Glutamatergic neuron (in vitro differentiated cells): ENCODE data around the gene MMP20. TPM values are rescaled to one million over a fixed set of nuclear protein-coding genes. Genes with fewer than 3 reads are reported as not detected.
"Not testable (repeated sequence)": the region's sequence is repeated elsewhere in the genome, so short reads cannot be mapped to it uniquely, and the experiment has no call there.

Experiments
- DNase-seq: peaks from one replicate; pipeline ENCODE4 v3.0.0; 2022
- H3K27ac Mint-ChIP-seq: one replicate; pipeline ENCODE4 v1.8.0; 2020; ENCODE audit warnings: mild to moderate bottlenecking, mixed read lengths, inconsistent platforms; ENCODE audit not compliant: unreplicated experiment
- H3K27me3 Mint-ChIP-seq: one replicate; pipeline ENCODE4 v1.8.0; 2020; ENCODE audit warnings: mild to moderate bottlenecking, moderate library complexity, mixed read lengths, inconsistent platforms; ENCODE audit not compliant: unreplicated experiment
- H3K36me3 Mint-ChIP-seq: one replicate; pipeline ENCODE4 v1.8.0; 2020; ENCODE audit warnings: mild to moderate bottlenecking, mixed read lengths, inconsistent platforms; ENCODE audit not compliant: unreplicated experiment
- H3K4me1 Mint-ChIP-seq: one replicate; pipeline ENCODE4 v1.8.0; 2020; ENCODE audit warnings: mild to moderate bottlenecking, low read depth, mixed read lengths, inconsistent platforms; ENCODE audit not compliant: unreplicated experiment
- H3K4me3 Mint-ChIP-seq: one replicate; pipeline ENCODE4 v1.8.0; 2020; ENCODE audit warnings: mild to moderate bottlenecking, mixed read lengths, inconsistent platforms; ENCODE audit not compliant: unreplicated experiment
- H3K9me3 Mint-ChIP-seq: one replicate; pipeline ENCODE4 v1.8.0; 2020; ENCODE audit warnings: mild to moderate bottlenecking, moderate library complexity, mixed read lengths, inconsistent platforms; ENCODE audit not compliant: unreplicated experiment
- CTCF ChIP-seq: fragments of 200-600 bp; sonication (generic); IDR thresholded peaks from one replicate; pipeline ENCODE4 v1.5.0; 2021; ENCODE audit not compliant: partially characterized antibody, unreplicated experiment
- total RNA-seq: library from RNA; stranded (reverse); fragmentation: NEBNext Ultra II Directional; extraction: Animal tissue kit (Norgen Biotek cat#: 25700); gene quantifications from one replicate; pipeline ENCODE4 v1.2.1, GENCODE V29; 2021; ENCODE audit not compliant: unreplicated experiment

Gene MMP20
- total RNA-seq, 1 donor from 2014 or later = not detected

GRCh38 chr11:102637731-102638130, 12.6 kb upstream of the MMP20 start:
- no peak for TF ChIP-seq CTCF
- DNase-seq = no peak
- H3K27ac Mint-ChIP-seq = no peak overlapping the region
- no peaks in the 10 kb centered on the region for H3K36me3 Mint-ChIP-seq
- no peaks in the 10 kb centered on the region for H3K9me3 Mint-ChIP-seq
- H3K27me3 Mint-ChIP-seq = no peaks in the 10 kb centered on the region
- H3K4me1 Mint-ChIP-seq = no peaks in the 10 kb centered on the region
- no peak overlapping the region for H3K4me3 Mint-ChIP-seq

GRCh38 chr11:102633385-102634026, 8.4 kb upstream of the MMP20 start:
- Mint-ChIP-seq H3K9me3 (no peaks in the 10 kb centered on the region), H3K4me1 (no peaks in the 10 kb centered on the region), H3K4me3 (no peak overlapping the region), H3K27me3 (no peaks in the 10 kb centered on the region), H3K36me3 (no peaks in the 10 kb centered on the region), H3K27ac (no peak overlapping the region)
- DNase-seq = no peak
- no peak for TF ChIP-seq CTCF

GRCh38 chr11:102632026-102632425, 6.9 kb upstream of the MMP20 start:
- no peaks in the 10 kb centered on the region for H3K9me3 Mint-ChIP-seq
- DNase-seq = no peak
- H3K27ac Mint-ChIP-seq = no peak overlapping the region
- no peak overlapping the region for H3K4me3 Mint-ChIP-seq
- no peaks in the 10 kb centered on the region for H3K27me3 Mint-ChIP-seq
- no peaks in the 10 kb centered on the region for H3K36me3 Mint-ChIP-seq
- H3K4me1 Mint-ChIP-seq = no peaks in the 10 kb centered on the region
- no peak for TF ChIP-seq CTCF

GRCh38 chr11:102630598-102631448, 5.7 kb upstream of the MMP20 start:
- Mint-ChIP-seq H3K9me3 (no peaks in the 10 kb centered on the region), H3K27ac (no peak overlapping the region), H3K36me3 (no peaks in the 10 kb centered on the region), H3K4me1 (no peaks in the 10 kb centered on the region), H3K4me3 (no peak overlapping the region), H3K27me3 (no peaks in the 10 kb centered on the region)
- no peak for DNase-seq
- TF ChIP-seq CTCF = no peak

GRCh38 chr11:102629908-102630307, 4.8 kb upstream of the MMP20 start:
- H3K9me3 Mint-ChIP-seq, DNase-seq, H3K4me3 Mint-ChIP-seq, H3K36me3 Mint-ChIP-seq, H3K27me3 Mint-ChIP-seq, H3K27ac Mint-ChIP-seq, H3K4me1 Mint-ChIP-seq: not testable (repeated sequence)
